NCI-H2171 treated with DMSO at 0.1 percent for 48 hours (cell line): Measurements from ENCODE around the gene HOXB7.

Experiments
- DNase-seq: peaks from one replicate; lab custom pipeline; 2025; lab: John Stamatoyannopoulos, UW

Gene HOXB7

DNA sequence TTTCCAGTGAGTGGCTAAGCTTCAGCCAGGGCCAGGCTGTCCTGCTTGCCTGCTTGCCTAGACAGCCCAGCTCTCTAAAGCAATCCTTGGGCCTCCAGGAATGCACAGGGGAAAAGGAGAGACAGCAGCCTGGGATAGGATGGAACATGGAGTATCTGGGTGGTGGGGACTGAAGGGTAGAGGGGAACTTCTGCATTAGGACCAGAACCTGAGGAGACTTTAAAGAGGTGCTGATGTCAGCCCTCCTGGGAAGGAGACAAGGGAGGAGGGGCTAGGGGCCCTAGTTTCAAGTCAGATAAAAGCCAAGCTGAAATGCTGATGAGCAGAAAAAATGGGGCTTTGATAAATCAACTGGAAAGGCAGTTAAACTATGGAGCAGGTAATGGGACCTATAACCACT is 1.8 kb downstream of the HOXB7 start:
- DNase-seq: no peak

DNA sequence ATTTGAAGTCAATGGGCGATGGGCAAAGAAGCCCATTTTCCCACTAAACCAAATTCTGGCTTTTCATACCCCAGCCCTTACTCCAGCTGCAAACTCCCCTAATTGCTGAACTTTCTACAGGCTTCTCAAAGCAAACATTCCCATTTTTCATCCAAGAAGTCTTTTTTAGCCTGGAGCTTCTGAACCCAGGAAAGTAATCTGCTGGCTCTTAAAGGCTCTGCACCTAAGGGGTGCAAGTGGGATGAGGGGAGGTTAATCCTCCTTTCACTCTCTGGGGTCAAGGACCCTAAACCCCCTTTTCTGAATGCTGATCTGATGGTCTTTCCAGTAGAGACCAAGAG is 2.4 kb downstream of the HOXB7 start:
- DNase-seq: no peak

DNA sequence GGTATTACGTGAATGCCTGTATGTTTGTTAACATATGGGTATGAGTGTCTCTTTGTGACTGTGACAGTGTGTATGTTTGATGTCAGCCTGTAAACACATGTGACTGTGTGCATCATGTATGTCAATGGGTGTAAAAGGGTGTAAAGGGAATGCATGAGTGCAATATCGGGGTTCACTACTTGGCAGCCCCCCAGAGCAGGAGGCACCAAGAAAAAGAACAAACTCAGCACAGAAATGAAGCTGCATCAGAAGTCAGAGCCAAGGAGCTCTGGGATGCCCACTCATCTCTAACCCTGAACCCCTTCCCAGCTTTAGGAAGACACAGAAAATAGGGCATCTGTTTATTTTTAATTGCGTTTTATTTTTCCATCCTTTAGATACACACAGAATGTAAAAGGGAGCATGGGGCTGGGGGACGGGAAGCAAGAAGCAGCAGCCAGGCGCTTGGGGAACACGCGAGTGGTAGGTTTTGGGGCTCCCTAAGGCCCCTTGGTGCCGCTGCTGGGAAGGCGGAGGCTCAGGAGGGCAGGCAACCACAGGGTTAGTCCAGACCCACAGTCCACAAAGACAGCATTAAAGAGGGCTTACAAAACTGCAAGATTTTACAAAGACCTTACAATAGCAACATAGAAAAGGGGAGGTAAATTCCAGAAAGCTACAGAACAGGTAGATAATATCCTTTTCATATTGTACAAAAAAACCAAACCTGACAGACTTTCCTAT is 3.8 kb downstream of the HOXB7 start:
- no peak for DNase-seq

DNA sequence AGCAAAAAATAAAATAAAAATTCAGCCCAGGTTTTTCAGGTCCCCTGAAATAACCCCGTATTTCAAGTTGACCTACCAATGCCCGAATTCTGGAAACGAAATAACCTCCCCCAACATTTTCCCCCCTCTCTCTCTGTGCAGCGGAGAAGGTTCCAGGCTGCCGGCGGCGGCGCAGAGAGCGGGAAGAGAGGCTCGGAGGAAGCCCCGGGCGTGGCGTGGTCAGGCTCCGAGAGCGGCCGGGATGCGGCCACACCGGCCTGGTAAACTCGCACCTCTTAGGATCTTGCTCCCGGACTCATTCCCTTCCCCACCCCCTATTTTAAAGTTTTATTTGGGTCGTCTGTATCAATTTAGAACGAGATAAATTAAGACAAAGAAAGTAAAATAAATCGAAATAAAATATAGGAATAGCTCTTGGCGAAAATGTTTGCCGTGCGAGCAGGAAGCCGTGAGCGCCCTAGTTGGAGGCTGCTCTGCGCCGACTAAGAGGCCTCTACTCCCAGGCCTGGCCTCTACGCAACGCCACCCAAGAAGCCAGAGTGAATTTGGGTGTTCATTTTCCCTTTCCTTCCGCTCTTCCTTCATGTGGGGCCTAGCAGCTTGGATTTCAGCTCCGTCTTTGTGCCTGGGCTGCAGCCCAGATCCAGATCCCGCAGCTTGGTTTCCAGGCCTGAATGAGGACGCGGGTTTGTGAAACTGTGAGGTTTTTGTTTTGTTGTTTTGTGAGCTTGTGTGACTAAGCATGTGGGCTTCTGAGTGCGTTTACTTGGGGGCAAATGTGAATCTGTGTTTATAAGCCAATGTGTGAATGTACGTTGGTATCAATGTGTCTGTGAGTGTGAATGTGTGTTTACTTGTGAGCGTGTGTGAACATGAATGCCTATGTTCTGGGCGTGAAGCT is 4.6 kb downstream of the HOXB7 start:
- DNase-seq: no peak

DNA sequence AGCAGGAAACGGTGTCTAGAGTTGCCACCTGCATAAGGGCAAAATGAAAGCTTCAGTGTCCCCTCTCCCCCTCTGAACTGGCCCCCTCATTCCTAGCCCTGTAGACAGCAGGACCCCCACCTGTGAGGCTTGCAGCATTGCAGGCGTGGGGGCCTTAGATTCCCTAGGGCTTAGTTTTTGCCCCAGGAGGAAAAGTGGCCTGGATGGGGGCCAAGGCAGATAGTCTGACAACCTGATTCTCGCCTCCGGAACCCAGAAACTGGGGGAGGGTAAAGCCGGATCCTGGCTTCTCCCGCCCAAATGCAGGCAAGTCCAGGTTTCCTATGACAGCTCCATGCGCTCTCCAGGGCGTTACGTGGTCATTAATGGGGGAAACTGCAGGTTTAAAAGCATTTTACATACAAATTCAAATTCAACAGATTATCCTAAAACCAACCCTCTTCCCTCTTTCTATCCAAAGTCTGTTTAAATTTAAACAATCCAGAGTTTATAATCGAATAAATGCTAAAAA is 5.4 kb downstream of the HOXB7 start:
- no peak for DNase-seq

DNA sequence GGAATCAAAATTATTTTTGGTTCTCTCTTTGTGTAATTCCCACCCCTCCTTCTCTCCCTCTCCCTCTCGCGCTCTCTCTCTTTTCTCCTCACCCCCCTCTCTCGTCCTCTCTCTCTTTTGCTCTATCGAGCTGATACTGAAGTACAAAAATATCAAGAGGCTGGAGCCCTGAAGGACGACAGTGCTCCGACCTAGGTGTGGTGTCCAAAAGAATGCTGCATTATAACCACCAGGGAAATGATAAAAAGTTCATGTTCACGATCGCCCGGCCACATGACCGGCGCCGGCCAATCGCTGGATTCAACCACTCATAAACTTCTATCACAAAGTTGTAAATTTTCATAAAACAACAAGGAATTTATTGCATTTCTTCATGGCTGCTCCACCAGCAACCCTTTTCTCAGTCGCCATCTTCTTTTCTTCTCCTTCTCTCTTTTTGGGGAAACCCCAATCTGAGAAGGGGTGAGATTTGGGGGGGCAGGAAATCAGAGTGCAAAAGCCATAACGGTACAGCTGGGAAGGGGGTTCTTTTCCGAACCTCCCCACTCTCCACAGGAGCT is 6.0 kb downstream of the HOXB7 start, which contains the start of gene HOXB6:
HOXB6 (minus strand) TSS at position 217 of the 560 bp plus-strand sequence. CDS start 6,836 bp downstream, outside the sequence.
- DNase-seq: no peak

DNA sequence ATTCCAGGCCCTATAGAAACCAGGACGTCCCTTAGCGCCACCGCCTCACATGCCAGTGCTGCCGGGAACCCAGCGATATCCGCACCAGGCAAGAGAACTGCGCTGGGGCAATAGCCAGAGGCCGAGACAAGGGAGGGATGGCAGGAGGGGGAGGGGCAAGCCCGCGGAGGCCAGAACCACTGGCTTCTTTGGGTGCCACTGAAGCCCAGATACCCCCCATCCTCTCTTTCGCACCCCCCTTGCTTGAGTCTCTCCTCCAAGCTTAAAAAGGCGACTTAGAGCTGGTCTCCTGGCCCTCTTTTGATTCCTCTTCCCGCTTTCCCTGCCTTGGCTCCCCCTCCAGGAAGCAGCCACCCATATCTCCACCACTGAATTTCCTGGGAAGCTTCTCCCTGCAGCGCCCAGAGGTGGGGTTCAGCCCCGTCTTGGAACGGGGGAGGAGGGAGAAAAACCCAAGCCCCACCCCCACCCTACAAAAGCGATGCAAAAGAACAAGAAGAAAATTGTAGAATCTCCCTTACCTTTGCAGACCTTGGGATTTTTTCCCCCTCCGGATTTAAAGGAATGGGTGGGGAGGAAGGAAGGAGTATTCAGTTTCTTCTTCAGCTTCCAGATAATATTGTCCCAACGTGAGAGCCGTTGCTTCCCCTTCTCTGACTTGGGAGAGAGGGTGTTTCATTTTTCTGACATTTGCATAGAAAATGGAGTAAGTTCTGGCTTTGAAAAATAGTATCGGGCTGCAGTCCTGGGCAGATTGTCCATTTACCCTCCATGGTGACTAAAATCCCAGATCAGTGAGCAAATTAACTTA is 6.7 kb downstream of the HOXB7 start:
- DNase-seq: no peak

DNA sequence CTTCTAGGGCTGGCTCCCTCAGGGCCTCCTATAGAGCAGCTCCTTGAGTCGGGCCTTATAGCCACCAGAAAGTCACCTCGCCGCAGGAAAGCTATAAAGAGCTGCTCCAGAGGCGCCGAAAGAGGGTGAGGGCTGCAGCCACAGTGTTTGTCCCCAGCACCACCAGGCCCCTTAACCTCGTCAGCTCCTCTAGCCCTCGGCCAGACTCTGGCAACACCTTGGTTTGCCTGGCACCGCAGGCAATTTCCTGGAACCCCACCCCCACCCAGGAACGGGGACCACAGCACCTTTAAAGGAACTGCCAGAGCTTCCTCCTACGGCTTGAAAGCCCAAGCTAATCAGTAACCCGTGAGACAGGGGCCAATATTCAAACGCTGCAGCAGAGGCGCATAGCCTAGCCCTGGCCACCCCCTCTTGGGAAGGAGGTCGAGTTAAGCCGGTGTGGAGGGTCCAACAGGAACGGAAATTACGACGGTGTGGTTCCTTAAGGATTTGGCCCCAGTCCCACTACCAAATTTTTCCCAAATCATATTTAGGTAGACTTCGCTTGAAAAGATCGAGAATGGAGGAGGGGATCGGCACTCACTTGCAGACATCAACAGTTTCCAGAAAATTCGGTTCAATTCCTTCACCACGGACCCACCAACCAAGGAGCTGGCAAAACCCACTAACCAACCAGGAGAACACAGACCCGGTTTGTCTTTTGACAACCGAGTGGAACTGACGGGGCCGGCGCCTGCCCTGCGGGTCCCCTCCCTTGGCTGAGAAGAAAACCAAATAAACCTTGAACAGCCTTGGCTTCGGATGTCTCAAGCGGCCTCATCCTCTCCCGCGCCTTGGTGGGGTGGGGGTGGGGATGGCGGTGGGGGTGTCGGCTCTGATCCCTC is 9.0 kb downstream of the HOXB7 start:
- no peak for DNase-seq

DNA sequence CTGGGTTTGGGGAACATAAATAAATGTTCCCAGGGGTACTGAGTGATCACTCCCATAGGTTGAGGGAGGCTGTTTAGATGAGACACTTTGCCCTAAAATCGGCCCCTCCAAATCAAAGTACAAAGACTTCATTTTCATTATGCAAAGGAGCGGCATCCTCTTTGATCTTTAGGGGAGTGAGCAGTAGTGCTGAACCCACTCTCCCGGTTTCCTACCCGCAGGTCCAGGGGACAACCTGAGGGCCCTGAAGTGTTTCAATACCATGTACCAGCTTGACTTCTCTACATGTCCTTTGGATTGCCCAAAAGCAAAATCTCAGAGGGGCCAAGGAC is 9.6 kb downstream of the HOXB7 start:
- DNase-seq: no peak

DNA sequence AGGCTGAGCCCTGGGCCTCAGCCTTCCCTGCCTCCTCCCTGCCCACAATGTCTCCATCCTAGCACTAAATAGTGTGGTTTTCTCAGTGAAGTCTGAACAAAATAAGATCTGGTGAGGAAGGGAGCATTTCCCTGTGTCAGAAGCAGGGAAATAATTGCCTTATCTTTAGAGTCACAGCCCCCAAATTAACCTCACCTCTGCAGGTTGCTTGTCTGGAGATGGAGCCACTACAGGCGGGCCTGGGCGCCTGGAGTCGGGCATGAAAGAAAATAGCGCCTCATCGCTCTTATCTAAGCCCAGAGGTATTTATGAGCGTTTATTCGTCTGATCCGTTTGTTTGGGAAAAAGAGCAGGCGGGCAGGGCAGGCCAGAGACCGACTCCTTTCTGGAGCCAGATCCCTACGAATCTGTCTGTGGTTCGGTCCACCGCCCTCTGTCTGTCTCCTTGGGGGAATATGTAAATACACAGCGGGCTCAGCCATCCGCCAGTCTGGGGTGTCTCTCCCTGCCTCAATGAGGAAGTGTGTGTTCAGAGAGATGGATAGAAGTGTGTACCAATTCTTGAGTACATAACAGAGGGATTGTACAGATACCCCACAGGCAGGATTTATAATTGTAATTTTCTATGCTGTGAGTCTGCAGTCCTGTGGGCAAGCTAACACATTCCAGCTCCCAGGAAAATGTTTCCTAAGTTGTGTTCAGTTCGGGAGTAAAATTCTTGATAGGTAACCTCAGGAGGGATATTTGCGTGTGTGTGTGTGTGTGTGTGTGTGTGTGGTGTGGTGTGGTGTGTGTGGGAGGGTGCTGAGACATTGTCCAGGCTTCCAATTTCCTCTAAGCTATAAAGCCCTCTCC is 10.3 kb downstream of the HOXB7 start:
- DNase-seq: no peak

DNA sequence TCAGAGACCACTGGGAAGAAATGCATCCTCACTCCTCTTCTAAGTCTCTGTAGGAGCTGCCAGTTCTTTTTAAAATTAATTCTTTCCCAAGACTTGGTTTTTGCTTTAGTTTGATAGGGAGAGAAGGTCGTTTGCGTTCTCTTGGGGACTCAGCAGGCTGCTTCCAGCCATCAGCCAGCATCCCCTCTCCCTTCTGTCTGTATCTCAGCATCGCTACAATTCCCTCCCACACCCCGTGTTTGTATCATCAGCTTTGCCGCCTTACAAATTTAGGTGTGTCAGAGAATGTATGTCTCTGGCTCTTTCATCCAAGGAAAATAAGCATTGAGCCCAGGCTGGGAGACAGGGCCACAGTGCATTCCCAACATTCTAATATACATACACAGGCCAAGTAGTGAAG is 11.5 kb downstream of the HOXB7 start:
- no peak for DNase-seq

DNA sequence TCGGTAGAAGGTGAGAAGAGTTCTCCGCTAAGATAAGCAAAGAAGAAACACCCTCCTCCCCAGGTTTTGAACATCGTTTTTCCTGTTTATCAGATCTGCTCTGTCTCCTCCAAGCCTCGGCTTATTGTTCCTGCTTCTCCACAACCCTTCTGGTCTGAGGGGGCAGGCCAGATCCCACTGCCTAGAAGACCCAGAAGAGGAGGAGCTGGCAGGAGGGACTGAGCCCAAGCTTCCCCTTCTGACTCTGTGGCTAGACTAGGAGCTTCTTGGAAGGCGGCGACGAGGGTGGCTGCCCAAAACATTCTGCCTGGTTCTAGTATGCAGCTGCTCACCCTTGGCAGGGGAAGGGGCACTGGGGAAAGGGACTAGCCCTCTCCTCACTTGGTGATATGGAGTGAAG is 12.1 kb downstream of the HOXB7 start:
- no peak for DNase-seq

DNA sequence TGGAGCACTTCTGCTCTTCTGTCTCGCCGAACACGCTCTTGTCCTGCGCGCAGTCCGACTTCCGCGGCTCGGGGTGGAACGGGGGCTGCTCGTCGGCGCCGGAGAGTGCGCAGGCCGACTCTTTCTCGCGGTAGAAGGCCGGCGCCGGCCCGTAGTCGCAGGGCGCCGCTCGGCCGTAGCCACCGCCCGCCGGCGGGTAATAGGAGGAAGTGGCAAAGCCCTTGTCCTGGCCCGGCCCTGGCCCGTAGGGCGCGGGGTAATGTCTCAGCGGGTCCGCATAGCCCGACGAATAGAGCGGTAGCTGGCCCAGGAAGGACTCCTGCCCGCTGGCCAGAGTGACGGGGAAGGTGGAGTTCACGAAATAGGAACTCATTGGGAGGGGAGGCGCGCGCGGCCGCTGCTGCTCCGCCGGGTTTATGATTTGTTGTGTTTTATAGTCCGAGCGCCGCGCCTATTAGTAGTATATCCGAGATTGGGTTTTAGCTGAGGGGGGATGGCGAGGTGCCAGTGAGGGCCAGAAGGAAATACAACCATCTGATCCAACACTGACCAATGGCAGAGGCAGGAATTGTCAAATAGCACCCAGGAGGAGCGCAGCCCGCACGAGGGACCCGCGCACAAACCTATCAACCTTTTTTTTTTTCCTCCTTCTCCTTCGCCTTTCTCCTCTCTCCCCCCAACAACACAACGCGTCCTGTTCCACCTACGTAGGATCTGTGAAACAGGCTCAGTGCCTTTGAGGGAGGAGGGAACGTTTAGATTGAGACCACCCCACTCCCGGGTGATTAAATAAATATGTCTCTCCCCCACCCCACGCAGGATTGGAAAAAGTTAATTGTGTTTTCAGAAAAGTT is 12.8 kb downstream of the HOXB7 start:
- no peak for DNase-seq

DNA sequence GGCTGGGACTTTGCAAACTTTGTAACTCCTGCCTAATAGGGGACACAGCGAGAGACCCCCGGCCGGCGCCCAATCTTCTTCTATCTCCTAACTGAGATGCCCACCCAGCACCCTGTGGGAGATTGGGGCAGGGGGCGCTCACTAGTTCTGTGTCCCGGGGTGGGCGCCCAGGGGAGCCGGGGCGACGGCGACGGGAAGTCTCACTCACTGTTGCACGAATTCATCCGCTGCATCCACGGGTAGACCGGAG is 13.4 kb downstream of the HOXB7 start:
- DNase-seq: no peak

DNA sequence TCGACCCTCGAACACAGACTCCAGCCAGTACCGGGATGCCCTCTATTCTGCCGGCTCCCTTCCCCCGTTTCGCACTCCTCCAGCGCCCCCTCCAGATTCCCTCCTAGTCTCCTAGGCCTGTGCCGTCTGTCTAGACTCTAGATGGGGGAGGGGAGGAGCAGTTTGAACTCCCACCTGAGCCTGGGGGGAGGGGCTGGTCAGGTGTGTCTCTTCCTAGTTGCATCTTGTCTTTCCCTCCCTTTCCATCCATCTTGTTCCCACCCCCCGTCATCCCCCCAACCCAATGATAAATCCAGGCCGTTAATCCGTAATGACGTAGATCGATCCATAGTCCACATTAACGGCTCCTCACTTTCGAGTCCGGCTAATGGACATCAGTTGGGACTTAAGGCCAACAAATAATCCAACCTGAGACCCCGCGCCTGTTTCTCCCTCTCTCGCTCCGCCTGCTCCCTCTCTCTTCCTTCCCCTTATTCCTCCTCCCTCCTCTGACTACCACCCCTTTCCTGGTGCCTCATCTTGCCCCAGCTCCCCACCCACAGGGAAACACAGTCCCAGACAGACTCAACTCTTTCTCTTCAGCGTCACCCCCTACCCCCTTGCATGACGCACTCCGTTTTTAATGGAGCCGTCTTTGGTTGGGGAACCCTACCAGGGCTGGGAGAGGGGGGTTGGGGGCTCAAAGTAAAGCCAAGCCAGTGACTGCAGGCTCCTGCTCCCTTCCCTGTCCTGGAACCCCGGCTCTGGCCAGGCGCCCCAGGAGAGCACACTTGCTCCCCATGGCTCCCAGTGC is 13.9 kb downstream of the HOXB7 start:
- DNase-seq: no peak

DNA sequence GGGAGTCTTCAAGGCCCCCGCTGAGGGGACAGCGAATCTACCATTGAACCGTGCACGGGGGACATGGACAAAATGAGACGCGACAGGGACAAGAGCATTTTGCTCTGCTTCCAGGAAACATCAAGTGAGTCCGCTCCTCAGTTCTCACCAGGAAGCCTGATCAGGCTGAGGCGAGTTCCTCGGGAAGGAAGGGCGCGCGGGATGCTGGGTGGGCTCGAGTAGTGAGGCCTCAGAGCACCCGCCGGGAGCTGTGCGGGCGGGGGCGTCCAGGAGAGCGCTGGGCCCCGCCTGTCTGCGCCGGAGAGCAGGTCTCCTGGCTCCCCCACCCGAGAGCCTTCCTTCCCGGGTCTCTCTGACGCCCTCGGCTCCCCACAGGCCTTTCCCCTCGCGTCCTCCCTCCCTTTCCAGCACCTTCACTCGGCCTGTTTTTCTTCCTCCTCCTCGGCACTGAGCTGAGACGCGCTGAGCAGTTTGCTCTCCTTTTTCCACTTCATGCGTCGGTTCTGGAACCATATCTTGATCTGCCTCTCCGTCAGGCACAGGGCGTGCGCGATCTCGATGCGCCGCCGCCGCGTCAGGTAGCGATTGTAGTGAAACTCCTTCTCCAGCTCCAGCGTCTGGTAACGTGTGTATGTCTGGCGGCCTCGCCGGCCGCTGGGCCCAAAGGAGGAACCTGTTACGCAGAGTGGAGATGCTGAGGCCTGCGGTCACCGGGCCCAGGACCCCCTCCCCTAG is 14.7 kb downstream of the HOXB7 start:
- DNase-seq: no peak

DNA sequence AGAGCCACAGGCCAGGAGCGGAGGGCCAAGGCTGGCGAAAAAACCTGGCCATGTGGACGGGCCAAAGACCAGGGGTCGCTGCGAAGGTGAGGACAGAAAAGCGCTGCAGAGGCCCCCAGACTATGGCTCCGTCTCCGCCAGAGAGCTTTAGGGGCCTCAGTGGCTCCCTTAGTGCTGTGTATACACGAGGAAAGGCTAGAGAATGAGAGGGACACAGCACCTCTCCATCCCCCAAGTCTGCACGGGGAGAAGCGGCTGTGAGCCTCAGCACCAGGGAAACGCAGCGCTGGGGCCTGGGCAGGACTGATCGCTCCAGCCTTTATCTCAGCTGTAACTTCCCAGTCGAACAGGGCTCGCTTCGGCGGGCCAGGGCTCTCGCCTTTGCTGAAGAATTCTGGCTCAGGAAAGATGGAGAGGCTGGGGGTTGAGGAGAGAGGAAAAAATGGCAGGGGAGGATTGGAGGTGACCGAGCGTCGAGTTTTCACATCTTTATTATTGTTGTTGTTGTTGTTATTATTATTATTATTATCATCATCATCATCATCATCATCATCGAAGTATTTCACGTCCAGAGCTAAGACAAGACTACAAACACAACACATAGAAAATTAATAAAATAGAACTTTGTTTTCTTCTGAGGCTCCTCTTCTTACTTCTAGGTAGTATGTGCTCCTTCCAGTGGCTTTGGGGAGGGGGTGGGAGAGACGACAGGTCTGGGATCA is 15.4 kb downstream of the HOXB7 start:
- no peak for DNase-seq
